Measurements from ENCODE around the gene ACSBG1.

The ACSBG1 gene

DNA sequence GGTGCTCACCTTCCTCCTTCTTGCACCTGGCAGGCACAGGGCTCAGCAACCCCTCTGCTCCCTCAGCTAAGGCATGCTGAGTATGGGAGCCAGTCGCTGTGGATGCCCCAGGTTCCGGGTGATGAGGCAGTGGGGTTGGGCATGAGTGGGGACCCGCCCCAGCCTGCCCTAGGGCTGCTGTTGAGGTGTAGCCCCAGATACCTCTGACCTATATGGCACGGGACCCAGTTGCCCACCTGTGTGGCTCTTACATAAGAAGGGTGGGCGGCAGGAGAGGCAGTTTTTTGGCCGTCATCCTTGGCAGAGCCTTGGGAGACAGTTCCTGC lies 21.0 kb downstream of the ACSBG1 start:
- no peak for TF ChIP-seq CTCF (IDR thresholded peaks at IDR 0.05)

- TF ChIP-seq CTCF (IDR thresholded peaks at IDR 0.05) = no peak
Measured at GRCh38 chr15:78212546-78213424, 21.6 kb downstream of the ACSBG1 start.

GRCh38 chr15:78212008-78212407 lies 22.4 kb downstream of the ACSBG1 start:
- TF ChIP-seq CTCF (IDR thresholded peaks at IDR 0.05) = no peak

- no peak for TF ChIP-seq CTCF (IDR thresholded peaks at IDR 0.05)
Measured at GRCh38 chr15:78211189-78211921, 23.0 kb downstream of the ACSBG1 start.

DNA sequence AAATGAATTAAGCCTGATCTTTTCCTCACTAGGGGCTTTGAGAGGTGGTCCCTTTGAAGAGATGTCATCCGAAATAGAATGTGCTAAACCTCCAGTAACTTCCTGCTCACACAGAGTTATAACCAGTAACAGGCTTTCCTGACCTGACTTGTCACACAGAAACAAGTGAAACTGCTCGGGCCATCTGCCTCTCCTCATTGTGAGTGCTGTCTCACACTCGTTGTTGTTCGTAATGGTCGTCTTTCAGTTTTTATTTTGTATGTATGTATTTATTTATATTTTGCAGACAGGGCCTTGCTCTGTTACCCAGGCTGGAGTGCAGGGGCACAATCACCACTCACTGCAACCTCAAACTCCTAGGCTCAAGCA lies 24.0 kb downstream of the ACSBG1 start:
- no peak for TF ChIP-seq CTCF (IDR thresholded peaks at IDR 0.05)

GRCh38 chr15:78209646-78210348 lies 24.6 kb downstream of the ACSBG1 start:
- no peak for TF ChIP-seq CTCF (IDR thresholded peaks at IDR 0.05)

- no peak for TF ChIP-seq CTCF (IDR thresholded peaks at IDR 0.05)
Measured at GRCh38 chr15:78208887-78209645, 25.3 kb downstream of the ACSBG1 start.
